Endothelial cell of umbilical vein (primary cell): ENCODE data around the gene NT5C3A. TPM values are rescaled to one million over a fixed set of nuclear protein-coding genes. Genes with fewer than 3 reads are reported as not detected.

Experiments
- BruUV-seq: library from RNA; stranded (reverse); fragments of 400-500 nt; replicated peaks from 2 replicates; lab custom pipeline; 2021; lab: Mats Ljungman, UMichigan
- CTCF ChIA-PET: fragments of 300-600, 350-600 bp; sonication (Branson Sonifier 250); formaldehyde crosslinking; loops from one replicate; lab custom pipeline; 2021; ENCODE audit warnings: antibody characterized with exemption, inconsistent platforms; lab: Charles Lee
- POLR2A ChIA-PET: fragments of 300-600, 350-600 bp; sonication (Branson Sonifier 250); formaldehyde crosslinking; loops from one replicate; lab custom pipeline; 2021; ENCODE audit warnings: antibody characterized with exemption, inconsistent platforms; lab: Charles Lee
- DNase-seq: peaks from one replicate; pipeline ENCODE4 v3.0.0-alpha.2; 2011; ENCODE audit warnings: low read depth, low spot score
- FAIRE-seq: peaks from 2 replicates; lab custom pipeline; 2011; peaks lifted over from hg19 to GRCh38; lab: Jason Lieb, UNC
- H2AFZ ChIP-seq: 2 replicates; pipeline ENCODE4 v1.6.0; 2012; ENCODE audit warnings: low read depth, low read length, control low read depth, inconsistent platforms
- H3K27ac ChIP-seq: 2 replicates; pipeline ENCODE4 v1.5.1; 2011; ENCODE audit warnings: low read depth, mild to moderate bottlenecking, control low read depth, low read length, moderate library complexity; ENCODE audit not compliant: insufficient read depth
- H3K27me3 ChIP-seq, 2 experiments: 2 replicates each; pipeline versions ENCODE4 v1.6.0 to v1.6.1; 2011; ENCODE audit warnings: low read length in 2 of 2, mixed read lengths in 1 of 2; ENCODE audit not compliant: control insufficient read depth in 2 of 2, insufficient read depth in 2 of 2
- H3K36me3 ChIP-seq, 2 experiments: 2 replicates in 1 of 2; 3 replicates in 1 of 2; pipeline ENCODE4 v1.5.1; 2011; ENCODE audit warnings: low read length in 2 of 2, mild to moderate bottlenecking in 1 of 2, moderate library complexity in 1 of 2; ENCODE audit not compliant: control insufficient read depth in 2 of 2, insufficient read depth in 2 of 2; ENCODE audit errors: extremely low read depth in 1 of 2
- H3K4me1 ChIP-seq: 3 replicates; pipeline ENCODE4 v1.5.1; 2011; ENCODE audit warnings: mild to moderate bottlenecking, low read length; ENCODE audit not compliant: control insufficient read depth, insufficient read depth; ENCODE audit errors: extremely low read depth
- H3K4me2 ChIP-seq: 2 replicates; pipeline ENCODE4 v1.6.1; 2011; ENCODE audit warnings: low read length, control low read depth, mixed read lengths; ENCODE audit not compliant: insufficient read depth
- H3K4me3 ChIP-seq, 3 experiments: fragments of 200-600 bp in 1 of 3; sonication (generic), shearing (Covaris generic) in 1 of 3; replicated peaks in 1 of 3; 2 replicates each; pipeline ENCODE4 v1.5.1; 2011 to 2016; ENCODE audit warnings: control low read depth in 3 of 3, low read length in 3 of 3, mild to moderate bottlenecking in 2 of 3, inconsistent platforms in 1 of 3, low read depth in 1 of 3, moderate library complexity in 1 of 3; ENCODE audit not compliant: insufficient read depth in 1 of 3
- H3K79me2 ChIP-seq: 2 replicates; pipeline ENCODE4 v1.6.0; 2012; ENCODE audit warnings: low read length, inconsistent platforms; ENCODE audit not compliant: control insufficient read depth, insufficient read depth
- H3K9ac ChIP-seq: replicated peaks from 2 replicates; pipeline ENCODE3; 2011; ENCODE audit warnings: low read length, control low read depth; ENCODE audit not compliant: insufficient read depth; ENCODE audit errors: extremely low read depth
- H3K9me1 ChIP-seq: replicated peaks from 3 replicates; pipeline ENCODE4 v1.6.0; 2011; ENCODE audit warnings: mild to moderate bottlenecking, low read length; ENCODE audit not compliant: control insufficient read depth, insufficient read depth; ENCODE audit errors: extremely low read depth
- H3K9me3 ChIP-seq: replicated peaks from 2 replicates; pipeline ENCODE4 v1.5.1; 2012; ENCODE audit warnings: low read length, inconsistent platforms; ENCODE audit not compliant: control insufficient read depth, insufficient read depth
- H4K20me1 ChIP-seq: replicated peaks from 2 replicates; pipeline ENCODE3; 2011; ENCODE audit warnings: mild to moderate bottlenecking, low read length; ENCODE audit not compliant: control insufficient read depth, insufficient read depth; ENCODE audit errors: extremely low read depth
- EZH2 ChIP-seq: IDR thresholded peaks from 2 replicates; pipeline ENCODE4 v1.6.1; 2012; ENCODE audit warnings: borderline replicate concordance, low read depth, mild to moderate bottlenecking, moderate library complexity, low read length, inconsistent platforms; ENCODE audit not compliant: severe bottlenecking
- FOS ChIP-seq: IDR thresholded peaks from 2 replicates; pipeline ENCODE4 v1.6.1; 2011; ENCODE audit warnings: mild to moderate bottlenecking, low read length, moderate library complexity, borderline replicate concordance; ENCODE audit not compliant: insufficient read depth
- GATA2 ChIP-seq: IDR thresholded peaks from 2 replicates; pipeline ENCODE4 v1.7.0; 2011; ENCODE audit warnings: low read depth, mild to moderate bottlenecking, moderate library complexity, mixed read lengths, low read length; ENCODE audit not compliant: insufficient read length, insufficient read depth
- JUN ChIP-seq: IDR thresholded peaks from 2 replicates; pipeline ENCODE4 v1.6.1; 2011; ENCODE audit warnings: borderline replicate concordance, low read depth; ENCODE audit not compliant: insufficient read length, insufficient read depth
- MAX ChIP-seq: IDR thresholded peaks from 2 replicates; pipeline ENCODE4 v1.6.1; 2011; ENCODE audit not compliant: insufficient read depth, insufficient read length
- MYC ChIP-seq: IDR thresholded peaks from one replicate; pipeline ENCODE4 v1.6.1; 2011; ENCODE audit warnings: mild to moderate bottlenecking, low read depth, low read length
- POLR2A ChIP-seq: IDR thresholded peaks from 2 replicates; pipeline ENCODE4 v1.6.1; 2012; ENCODE audit warnings: low read depth, mild to moderate bottlenecking, control low read depth, low read length
- POLR2AphosphoS5 ChIP-seq: IDR thresholded peaks from 2 replicates; pipeline ENCODE4 v1.6.1; 2012; ENCODE audit warnings: low read depth, mild to moderate bottlenecking, control low read depth, low read length, moderate library complexity; ENCODE audit not compliant: insufficient read depth
- dilution Hi-C: fragments of 300-500 bp; cut with MboI; formaldehyde crosslinking; loops from one replicate; pipeline ENCODE4 v1.15.0; 2019; ENCODE audit warnings: low sequenced_read_pairs; ENCODE audit not compliant: extremely low pct_ligation_motif_present
- intact Hi-C: fragments of 100-400 bp; cut with micrococcal nuclease; formaldehyde crosslinking; loops from one replicate; pipeline ENCODE4 v1.10.0; 2022
- polyA plus RNA-seq, 4 experiments: library from polyadenylated mRNA; depleted of rRNA in 3 of 4; stranded (reverse) in 3 of 4; unstranded in 1 of 4; fragments of >200 nt; gene quantifications; 2 replicates each; pipeline versions ENCODE4 v1.2.1 to v1.2.3, GENCODE V29; 2011 to 2012; ENCODE audit warnings: missing spikeins in 1 of 4
- total RNA-seq: library from RNA; stranded (reverse); gene quantifications from 2 replicates; pipeline ENCODE4 v1.2.3, GENCODE V29; 2021
- TF ChIP-seq, protein P1 (sequence below), 2 donors: IDR thresholded peaks; 1 replicate in 1 of 2; 2 replicates in 1 of 2; pipeline ENCODE4 v1.5.1; 2011; ENCODE audit warnings: low read length in 2 of 2, mild to moderate bottlenecking in 2 of 2, moderate library complexity in 2 of 2, control low read depth in 1 of 2, inconsistent platforms in 1 of 2, low read depth in 1 of 2; ENCODE audit not compliant: insufficient read depth in 1 of 2; ENCODE audit errors: extremely low read depth in 1 of 2

Gene NT5C3A
- total and polyA plus RNA-seq, 2 donors (not counting 3 experiments of a cell fraction or from before 2014, with no cell fraction given) = 7.1 to 22.6 TPM

- Histone ChIP-seq H3K79me2 (no peaks in the 10 kb centered on the region), H3K4me2 (no peak overlapping the region), H4K20me1 (no peaks in the 10 kb centered on the region), H3K27me3 (no peaks in the 10 kb centered on the region), H2AFZ (no peak overlapping the region), H3K9ac (no peak overlapping the region), H3K9me3 (no peaks in the 10 kb centered on the region), H3K4me1 (no peaks in the 10 kb centered on the region), H3K27ac (no peak overlapping the region), H3K9me1 (no peaks in the 10 kb centered on the region), H3K4me3 (no peak overlapping the region), H3K36me3 (peaks cover 2 to 3% of the 10 kb centered on the region in 2 experiments)
- ChIA-PET POLR2A (no interaction called here), CTCF (interaction anchor here (1.3 kb wide), 1 partner anchor 96 kb away, joined by 3 read pairs; no protein-coding TSS in a partner anchor)
- intact Hi-C loops = no loop called here
- TF ChIP-seq EZH2 (no peak), MAX (no peak), FOS (no peak), MYC (no peak), GATA2 (no peak), POLR2AphosphoS5 (no peak), JUN (no peak), POLR2A (no peak)
- TF ChIP-seq, protein P1, sequence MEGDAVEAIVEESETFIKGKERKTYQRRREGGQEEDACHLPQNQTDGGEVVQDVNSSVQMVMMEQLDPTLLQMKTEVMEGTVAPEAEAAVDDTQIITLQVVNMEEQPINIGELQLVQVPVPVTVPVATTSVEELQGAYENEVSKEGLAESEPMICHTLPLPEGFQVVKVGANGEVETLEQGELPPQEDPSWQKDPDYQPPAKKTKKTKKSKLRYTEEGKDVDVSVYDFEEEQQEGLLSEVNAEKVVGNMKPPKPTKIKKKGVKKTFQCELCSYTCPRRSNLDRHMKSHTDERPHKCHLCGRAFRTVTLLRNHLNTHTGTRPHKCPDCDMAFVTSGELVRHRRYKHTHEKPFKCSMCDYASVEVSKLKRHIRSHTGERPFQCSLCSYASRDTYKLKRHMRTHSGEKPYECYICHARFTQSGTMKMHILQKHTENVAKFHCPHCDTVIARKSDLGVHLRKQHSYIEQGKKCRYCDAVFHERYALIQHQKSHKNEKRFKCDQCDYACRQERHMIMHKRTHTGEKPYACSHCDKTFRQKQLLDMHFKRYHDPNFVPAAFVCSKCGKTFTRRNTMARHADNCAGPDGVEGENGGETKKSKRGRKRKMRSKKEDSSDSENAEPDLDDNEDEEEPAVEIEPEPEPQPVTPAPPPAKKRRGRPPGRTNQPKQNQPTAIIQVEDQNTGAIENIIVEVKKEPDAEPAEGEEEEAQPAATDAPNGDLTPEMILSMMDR (IDR thresholded peaks at IDR 0.05; ENCODE audit: extremely low read depth in 1 of 2, insufficient read depth in 1 of 2, low read depth in 1 of 2, low read length in 2 of 2) = no peak
- no peak for DNase-seq
- dilution Hi-C loops = no loop called here
- FAIRE-seq = no peak
- no TSS peak for BruUV-seq
Observed at GRCh38 chr7:33012364-33012763, 50.2 kb downstream of the NT5C3A start.
